ENCODE results near the gene EIF3K. TPM values are rescaled to one million over a fixed set of nuclear protein-coding genes. Genes with fewer than 3 reads are reported as not detected.
"Not testable (repeated sequence)": the region's sequence is repeated elsewhere in the genome, so short reads cannot be mapped to it uniquely, and the experiment has no call there.

Gene EIF3K
- total RNA-seq, 1 experiment from 2014 or later = 451 TPM

- DNase-seq (ENCODE audit: low spot score) = no peak
- in situ Hi-C loops (cut with HindIII; ENCODE audit: low sequenced_read_pairs) = no loop called here
Observed at GRCh38 chr19:38617283-38617763, 1.7 kb upstream of the EIF3K start.

- DNase-seq (ENCODE audit: low spot score) = peak; percentile 48
- in situ Hi-C loops (cut with HindIII; ENCODE audit: low sequenced_read_pairs) = no loop called here
Observed at GRCh38 chr19:38617764-38618589, 1.0 kb upstream of the EIF3K start, which contains the start of gene MAP4K1. Gene MAP4K1 (minus strand): TSS chr19:38617953. CDS start chr19:38617895, 58 bp downstream.

- no peak for DNase-seq (ENCODE audit: low spot score)
- in situ Hi-C loops (cut with HindIII; ENCODE audit: low sequenced_read_pairs) = no loop called here
Observed at GRCh38 chr19:38619361-38620174, 580 bp downstream of the EIF3K start.

GRCh38 chr19:38624822-38625221, 5.8 kb downstream of the EIF3K start:
- no peak for DNase-seq (ENCODE audit: low spot score)
- in situ Hi-C loops (cut with HindIII; ENCODE audit: low sequenced_read_pairs) = no loop called here

- DNase-seq (ENCODE audit: low spot score) = no peak
- in situ Hi-C loops (cut with HindIII; ENCODE audit: low sequenced_read_pairs) = no loop called here
Observed at GRCh38 chr19:38626401-38626800, 7.4 kb downstream of the EIF3K start.

GRCh38 chr19:38629568-38629967, 10.6 kb downstream of the EIF3K start:
- no peak for DNase-seq (ENCODE audit: low spot score)
- in situ Hi-C loops (cut with HindIII; ENCODE audit: low sequenced_read_pairs) = no loop called here

- in situ Hi-C loops (cut with HindIII; ENCODE audit: low sequenced_read_pairs); DNase-seq (ENCODE audit: low spot score): not testable (repeated sequence)
Observed at GRCh38 chr19:38631301-38631700, 12.3 kb downstream of the EIF3K start.

- DNase-seq (ENCODE audit: low spot score); in situ Hi-C loops (cut with HindIII; ENCODE audit: low sequenced_read_pairs): not testable (repeated sequence)
Observed at GRCh38 chr19:38631811-38632475, 13.0 kb downstream of the EIF3K start.

- in situ Hi-C loops (cut with HindIII; ENCODE audit: low sequenced_read_pairs) = no loop called here
- no peak for DNase-seq (ENCODE audit: low spot score)
Observed at GRCh38 chr19:38632476-38633213, 13.7 kb downstream of the EIF3K start.

- DNase-seq (ENCODE audit: low spot score) = peak; percentile 74
- in situ Hi-C loops (cut with HindIII; ENCODE audit: low sequenced_read_pairs) = no loop called here
Observed at GRCh38 chr19:38634757-38635482, 15.9 kb downstream of the EIF3K start.

GRCh38 chr19:38635483-38636399, 16.8 kb downstream of the EIF3K start:
- in situ Hi-C loops (cut with HindIII; ENCODE audit: low sequenced_read_pairs) = no loop called here
- no peak for DNase-seq (ENCODE audit: low spot score)

GRCh38 chr19:38638461-38638860, 19.5 kb downstream of the EIF3K start:
- DNase-seq (ENCODE audit: low spot score) = no peak
- in situ Hi-C loops (cut with HindIII; ENCODE audit: low sequenced_read_pairs) = no loop called here

GRCh38 chr19:38639679-38640078, 20.7 kb downstream of the EIF3K start:
- DNase-seq (ENCODE audit: low spot score) = no peak
- in situ Hi-C loops (cut with HindIII; ENCODE audit: low sequenced_read_pairs) = no loop called here

GRCh38 chr19:38640368-38640767, 21.4 kb downstream of the EIF3K start:
- no peak for DNase-seq (ENCODE audit: low spot score)
- in situ Hi-C loops (cut with HindIII; ENCODE audit: low sequenced_read_pairs) = no loop called here

- in situ Hi-C loops (cut with HindIII; ENCODE audit: low sequenced_read_pairs) = no loop called here
- DNase-seq (ENCODE audit: low spot score) = no peak
Observed at GRCh38 chr19:38642176-38642575, 23.2 kb downstream of the EIF3K start.

- DNase-seq (ENCODE audit: low spot score) = no peak
- in situ Hi-C loops (cut with HindIII; ENCODE audit: low sequenced_read_pairs) = no loop called here
Observed at GRCh38 chr19:38644719-38645118, 25.7 kb downstream of the EIF3K start.

- in situ Hi-C loops (cut with HindIII; ENCODE audit: low sequenced_read_pairs) = no loop called here
- peak; percentile 95 for DNase-seq (ENCODE audit: low spot score)
Observed at GRCh38 chr19:38647368-38647965, 28.5 kb downstream of the EIF3K start, which contains the start of gene ACTN4. Gene ACTN4 (plus strand): TSS chr19:38647649. CDS start chr19:38647746, 97 bp downstream.
